GM15510 (cell line): ENCODE results near the gene ALG6.

Experiments used
- POLR2A ChIP-seq: IDR thresholded peaks from 3 replicates; pipeline ENCODE4 v1.6.1; 2011; ENCODE audit warnings: borderline replicate concordance; ENCODE audit not compliant: insufficient read length; ENCODE audit errors: extremely low read depth

ALG6 gene

GRCh38 chr1:63366908-63367214, 566 bp upstream of the ALG6 start:
- no peak for TF ChIP-seq POLR2A

- no peak for TF ChIP-seq POLR2A
Observed at GRCh38 chr1:63368131-63368530, 704 bp downstream of the ALG6 start.

GRCh38 chr1:63379583-63379982, 12.2 kb downstream of the ALG6 start:
- TF ChIP-seq POLR2A: no peak

- no peak for TF ChIP-seq POLR2A
Observed at GRCh38 chr1:63381741-63382140, 14.3 kb downstream of the ALG6 start.

GRCh38 chr1:63401945-63402344, 34.5 kb downstream of the ALG6 start:
- no peak for TF ChIP-seq POLR2A

- TF ChIP-seq POLR2A: no peak
Observed at GRCh38 chr1:63403386-63403785, 36.0 kb downstream of the ALG6 start.

- no peak for TF ChIP-seq POLR2A
Observed at GRCh38 chr1:63405021-63405420, 37.6 kb downstream of the ALG6 start.

- TF ChIP-seq POLR2A: no peak
Observed at GRCh38 chr1:63405987-63406386, 38.6 kb downstream of the ALG6 start.

- no peak for TF ChIP-seq POLR2A
Observed at GRCh38 chr1:63407002-63407401, 39.6 kb downstream of the ALG6 start.

GRCh38 chr1:63408331-63408730, 40.9 kb downstream of the ALG6 start:
- TF ChIP-seq POLR2A: no peak

GRCh38 chr1:63411066-63411465, 43.6 kb downstream of the ALG6 start:
- TF ChIP-seq POLR2A: no peak

- no peak for TF ChIP-seq POLR2A
Observed at GRCh38 chr1:63413394-63413793, 46.0 kb downstream of the ALG6 start.

GRCh38 chr1:63414691-63415365, 47.4 kb downstream of the ALG6 start:
- TF ChIP-seq POLR2A: no peak

GRCh38 chr1:63418101-63418500, 50.7 kb downstream of the ALG6 start:
- TF ChIP-seq POLR2A: no peak

GRCh38 chr1:63423649-63424048, 56.2 kb downstream of the ALG6 start:
- no peak for TF ChIP-seq POLR2A

GRCh38 chr1:63428815-63429214, 61.4 kb downstream of the ALG6 start:
- TF ChIP-seq POLR2A: no peak

- TF ChIP-seq POLR2A: no peak
Observed at GRCh38 chr1:63429281-63429680, 61.9 kb downstream of the ALG6 start.
